Activated CD4-positive, alpha-beta T cell treated with anti-CD3 and anti-CD28 coated beads for 24 hours (primary cell): ENCODE measurements around the gene ENTPD1.

Source experiments
- DNase-seq, 2 donors: peaks; one replicate each; pipeline ENCODE4 v3.0.0-alpha.2; 2020; ENCODE audit warnings: low read depth in 2 of 2

ENTPD1 gene

GRCh38 chr10:95832216-95833041, 76.5 kb downstream of the ENTPD1 start:
- peak in 1 of 2 donors; percentile 5 for DNase-seq

DNA sequence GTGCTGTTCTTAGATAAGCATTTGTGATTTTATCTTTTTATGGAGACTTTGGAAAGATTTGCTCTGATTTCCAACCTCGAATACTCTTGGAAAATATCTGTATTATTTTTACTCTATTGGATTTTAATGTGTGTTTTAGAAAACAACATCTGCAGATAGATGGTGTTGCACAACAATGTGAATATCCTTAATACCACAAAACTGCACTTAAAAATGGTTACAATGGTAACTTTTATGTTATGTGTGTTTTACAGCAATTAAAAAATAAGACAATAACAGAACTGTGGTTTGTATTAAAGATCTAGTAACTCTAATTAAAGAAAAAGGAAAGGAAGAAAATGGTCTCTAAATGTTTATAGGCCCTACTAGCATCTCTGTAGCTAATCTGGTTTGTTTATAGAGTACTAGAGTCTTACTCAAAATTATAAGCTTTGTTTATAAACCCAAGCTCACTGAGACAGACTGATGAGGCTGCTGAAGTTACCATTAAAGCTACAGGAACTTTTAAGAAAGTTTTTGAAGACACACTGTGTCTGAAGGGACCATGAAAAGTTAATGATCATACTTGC, 77.2 kb downstream of the ENTPD1 start:
- no peak for DNase-seq

DNA sequence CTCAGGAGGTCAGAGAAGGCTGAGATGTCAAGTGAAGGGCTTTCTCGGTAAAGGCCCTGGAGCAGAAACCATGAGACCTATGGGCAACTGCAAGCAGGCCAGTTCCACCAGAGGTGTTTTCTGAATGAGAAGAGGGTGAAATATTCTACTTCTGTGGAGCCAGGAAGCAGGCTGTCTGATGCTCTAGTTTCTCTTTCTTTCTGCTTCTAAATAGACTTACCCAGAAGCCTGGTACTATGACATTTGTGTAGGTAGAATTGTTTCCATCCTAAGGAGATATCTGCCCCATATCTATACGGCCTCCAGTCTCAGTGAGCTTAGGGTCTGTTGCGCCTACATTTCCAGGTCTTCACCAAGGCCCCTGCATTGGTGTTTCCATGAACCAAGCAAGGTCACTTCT, 78.4 kb downstream of the ENTPD1 start:
- DNase-seq = no peak

GRCh38 chr10:95835149-95835860, 79.3 kb downstream of the ENTPD1 start:
- no peak for DNase-seq

DNA sequence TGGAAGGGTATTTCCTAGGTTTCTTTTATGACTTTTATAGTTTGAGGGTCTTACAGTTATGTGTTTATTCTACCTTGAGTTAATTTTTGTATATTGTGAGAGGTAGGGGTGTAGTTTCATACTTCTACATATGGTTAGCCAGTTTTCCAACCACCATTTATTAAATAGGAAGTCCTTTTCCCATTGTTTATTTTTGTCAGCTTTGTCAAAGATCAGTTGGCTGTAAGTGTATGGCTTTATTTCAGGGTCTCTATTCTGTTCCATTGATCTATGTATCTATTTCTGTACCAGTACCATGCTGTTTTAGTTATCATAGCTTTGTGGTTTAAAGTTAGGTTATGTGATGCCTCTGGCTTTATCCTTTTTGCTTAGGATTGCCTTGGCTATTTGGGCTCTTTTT, 79.9 kb downstream of the ENTPD1 start:
- DNase-seq = no peak

- no peak for DNase-seq
Measured at GRCh38 chr10:95836610-95837355, 80.8 kb downstream of the ENTPD1 start.

DNA sequence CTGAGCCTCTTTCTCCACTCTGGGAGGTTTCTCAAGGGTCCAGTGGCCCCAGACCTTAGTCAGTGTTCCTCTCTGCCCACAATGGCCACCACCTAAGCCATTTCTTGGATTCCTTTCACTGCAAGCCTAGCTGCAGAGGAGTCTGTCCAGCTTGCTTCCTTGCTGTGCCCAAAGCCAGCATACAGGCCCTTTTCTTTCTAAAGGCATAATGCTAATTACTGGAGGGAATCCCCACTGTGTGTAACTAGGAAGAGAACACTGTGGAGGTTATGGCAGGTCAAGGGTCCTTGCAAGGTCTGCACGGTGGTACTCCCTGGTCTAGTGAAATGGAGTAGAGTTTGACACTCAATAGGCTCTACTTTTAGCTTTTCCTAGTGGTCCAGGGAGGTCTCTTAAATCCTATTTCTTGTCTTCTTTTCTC, 81.4 kb downstream of the ENTPD1 start:
- DNase-seq = no peak

DNA sequence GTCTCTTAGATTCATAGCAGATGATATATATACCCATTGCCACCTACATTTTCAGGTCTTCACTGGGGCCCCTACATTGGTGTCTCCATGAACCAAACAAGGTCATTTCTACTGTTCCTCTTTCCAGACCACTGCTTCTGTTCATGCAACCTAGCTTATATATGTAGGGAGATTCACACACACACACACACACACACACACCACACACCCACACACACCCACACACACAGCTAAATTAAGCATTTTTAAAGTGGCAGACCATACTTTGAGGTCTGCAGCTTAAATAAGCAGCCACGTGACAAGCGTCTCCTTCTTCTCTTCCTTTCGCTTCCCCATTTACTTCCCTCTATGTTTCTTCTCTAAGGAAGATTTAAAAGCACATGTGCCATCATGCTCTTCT, 81.8 kb downstream of the ENTPD1 start:
- no peak for DNase-seq

DNA sequence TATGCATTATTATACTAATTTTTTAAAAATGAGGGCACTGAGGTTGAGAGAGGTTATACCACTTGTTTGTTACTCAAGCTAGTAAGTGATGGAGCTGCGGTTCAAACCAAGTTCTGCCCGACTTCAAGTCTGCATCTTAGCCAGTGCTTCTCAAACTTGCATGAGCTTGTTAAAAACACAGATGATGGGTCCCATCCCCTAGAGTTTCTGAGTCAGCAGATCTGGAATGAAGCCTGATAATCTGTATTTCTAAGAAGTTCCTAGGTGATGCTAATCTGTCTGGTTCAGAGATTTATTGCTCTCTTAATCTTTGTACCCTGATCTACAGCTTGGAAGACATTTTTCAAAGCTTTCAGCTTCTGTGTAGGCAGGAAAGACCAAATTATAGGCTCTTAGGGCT, 84.2 kb downstream of the ENTPD1 start:
- DNase-seq = no peak

- no peak for DNase-seq
Measured at GRCh38 chr10:95840681-95841080, 84.7 kb downstream of the ENTPD1 start.

- no peak for DNase-seq
Measured at GRCh38 chr10:95841661-95842498, 85.9 kb downstream of the ENTPD1 start.

DNA sequence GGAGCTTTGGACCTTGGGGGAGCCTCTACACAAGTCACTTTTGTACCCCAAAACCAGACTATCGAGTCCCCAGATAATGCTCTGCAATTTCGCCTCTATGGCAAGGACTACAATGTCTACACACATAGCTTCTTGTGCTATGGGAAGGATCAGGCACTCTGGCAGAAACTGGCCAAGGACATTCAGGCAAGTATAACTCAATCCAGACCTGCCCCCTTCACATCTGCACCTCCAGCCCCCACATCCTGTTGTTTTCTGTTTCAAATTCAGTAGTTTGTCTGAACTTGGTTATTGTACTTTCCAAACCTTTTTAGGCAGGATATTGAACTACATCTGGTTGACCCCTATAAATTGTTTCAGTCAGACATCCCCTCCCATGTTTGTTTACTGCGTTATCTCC, 89.4 kb downstream of the ENTPD1 start:
- DNase-seq = no peak

- DNase-seq = no peak
Measured at GRCh38 chr10:95847007-95847406, 91.0 kb downstream of the ENTPD1 start.

DNA sequence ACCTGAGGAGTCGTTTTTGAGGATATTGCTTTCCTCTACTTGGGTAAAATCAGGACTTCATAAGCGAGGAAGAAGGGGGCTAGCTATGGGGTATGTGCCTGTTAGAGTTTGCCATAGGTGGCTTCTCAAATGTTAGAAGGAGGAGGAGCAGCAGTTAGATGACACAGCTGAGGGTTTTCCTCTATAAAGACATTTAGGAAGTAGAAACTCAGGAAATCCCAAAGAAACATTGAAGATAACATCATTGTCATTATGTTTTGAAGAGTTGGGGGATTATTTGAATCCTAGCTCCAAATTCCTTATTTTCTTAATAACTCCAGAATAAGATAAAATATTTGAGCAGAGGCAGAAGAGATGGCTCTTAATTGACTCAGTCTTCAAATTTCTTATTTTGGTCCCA, 92.9 kb downstream of the ENTPD1 start:
- no peak for DNase-seq

- no peak for DNase-seq
Measured at GRCh38 chr10:95850791-95851190, 94.8 kb downstream of the ENTPD1 start.

DNA sequence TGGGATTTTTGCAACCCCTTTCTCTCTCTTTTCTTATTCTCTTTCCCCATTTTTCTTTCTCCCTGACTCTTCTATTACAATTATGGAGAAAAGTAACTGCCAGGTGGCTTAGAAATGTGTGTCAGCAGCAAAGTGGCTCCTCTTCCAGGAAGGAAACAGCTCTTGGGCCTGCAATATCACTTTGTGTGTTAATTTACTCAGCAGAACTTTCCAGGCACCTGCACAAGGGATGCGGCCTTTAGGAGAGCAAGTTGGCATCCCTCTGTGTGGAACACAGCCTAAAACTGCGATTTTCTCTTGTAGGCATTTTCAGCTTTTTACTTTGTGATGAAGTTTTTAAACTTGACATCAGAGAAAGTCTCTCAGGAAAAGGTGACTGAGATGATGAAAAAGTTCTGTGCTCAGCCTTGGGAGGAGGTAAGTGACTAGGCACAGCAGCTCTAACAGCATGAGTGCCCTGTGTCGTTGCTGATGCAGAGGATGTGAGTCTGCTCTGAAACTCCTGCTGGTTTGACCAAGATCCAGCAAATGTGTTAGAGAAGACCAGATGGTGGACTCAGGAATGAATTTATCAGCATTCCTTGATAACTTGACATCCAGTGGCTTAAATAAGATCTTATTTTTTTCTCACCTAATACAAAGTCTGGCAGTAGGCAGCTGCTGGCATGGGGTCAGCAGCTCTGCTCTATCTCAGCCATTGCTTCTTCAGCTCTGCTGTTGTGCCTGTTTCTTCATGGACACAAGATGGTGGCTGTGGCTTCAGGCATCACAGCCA, 104.4 kb downstream of the ENTPD1 start:
- DNase-seq = no peak

- DNase-seq = no peak
Measured at GRCh38 chr10:95861386-95861785, 105.4 kb downstream of the ENTPD1 start.

GRCh38 chr10:95864906-95865813, 109.2 kb downstream of the ENTPD1 start:
- DNase-seq = peak in 1 of 2 donors; percentile 4

GRCh38 chr10:95865814-95866466, 110.0 kb downstream of the ENTPD1 start:
- DNase-seq = no peak
